ENCODE data around the gene NLN.
"Not testable (repeated sequence)": the region's sequence is repeated elsewhere in the genome, so short reads cannot be mapped to it uniquely, and the experiment has no call there.

NLN gene

GRCh38 chr5:65837139-65837538 is 115.1 kb downstream of the NLN start:
- H3K36me3 ChIP-seq (replicated peaks; ENCODE audit: insufficient read depth, low read length): no peaks in the 10 kb centered on the region
- H3K27me3 ChIP-seq (replicated peaks; ENCODE audit: insufficient read depth, low read length): no peaks in the 10 kb centered on the region
- H4K20me1 ChIP-seq (ENCODE audit: insufficient read depth, low read length): no peaks in the 10 kb centered on the region
- no peak for TF ChIP-seq EZH2 (optimal IDR thresholded peaks at IDR 0.05; ENCODE audit: low read depth, low read length)
- TF ChIP-seq CTCF (IDR thresholded peaks at IDR 0.05; ENCODE audit: low read length): no peak
- TF ChIP-seq EZH2phosphoT487 (IDR thresholded peaks at IDR 0.05; ENCODE audit: low read length): no peak
- no peak overlapping the region for H3K4me2 ChIP-seq (ENCODE audit: low read depth, low read length)
- H3K27ac ChIP-seq (ENCODE audit: low read length): no peak overlapping the region
- H3F3A ChIP-seq (ENCODE audit: insufficient read depth, low read length): no peaks in the 10 kb centered on the region
- H3K4me3 ChIP-seq (ENCODE audit: low read length): no peak overlapping the region
- H3K9me3 ChIP-seq (replicated peaks; ENCODE audit: insufficient read depth, low read length): no peaks in the 10 kb centered on the region
- DNase-seq: no peak
- H2AFZ ChIP-seq (ENCODE audit: low read length): no peak overlapping the region
- no peaks in the 10 kb centered on the region for H3K79me2 ChIP-seq (ENCODE audit: low read length)
- no peaks in the 10 kb centered on the region for H3K9me2 ChIP-seq (replicated peaks; ENCODE audit: insufficient read depth, low read length)
- no peaks in the 10 kb centered on the region for H3K4me1 ChIP-seq (ENCODE audit: low read length)
- no peak overlapping the region for H3K9ac ChIP-seq (ENCODE audit: low read length)

GRCh38 chr5:65839170-65839569 is 117.2 kb downstream of the NLN start:
- not testable (repeated sequence) for H2AFZ ChIP-seq (ENCODE audit: low read length); H3K36me3 ChIP-seq (replicated peaks; ENCODE audit: insufficient read depth, low read length); H3K4me1 ChIP-seq (ENCODE audit: low read length); H4K20me1 ChIP-seq (ENCODE audit: insufficient read depth, low read length); H3K9me2 ChIP-seq (replicated peaks; ENCODE audit: insufficient read depth, low read length); H3K27me3 ChIP-seq (replicated peaks; ENCODE audit: insufficient read depth, low read length); H3F3A ChIP-seq (ENCODE audit: insufficient read depth, low read length); H3K9ac ChIP-seq (ENCODE audit: low read length); H3K27ac ChIP-seq (ENCODE audit: low read length); H3K9me3 ChIP-seq (replicated peaks; ENCODE audit: insufficient read depth, low read length); H3K4me2 ChIP-seq (ENCODE audit: low read depth, low read length); H3K4me3 ChIP-seq (ENCODE audit: low read length); DNase-seq; H3K79me2 ChIP-seq (ENCODE audit: low read length)

GRCh38 chr5:65840071-65840470 is 118.1 kb downstream of the NLN start:
- Histone ChIP-seq H3K27ac (ENCODE audit: low read length) (no peak overlapping the region), H3K79me2 (ENCODE audit: low read length) (no peaks in the 10 kb centered on the region), H3K4me2 (ENCODE audit: low read depth, low read length) (no peak overlapping the region), H3K27me3 (replicated peaks; ENCODE audit: insufficient read depth, low read length) (no peaks in the 10 kb centered on the region), H3K9me3 (replicated peaks; ENCODE audit: insufficient read depth, low read length) (no peaks in the 10 kb centered on the region), H3K36me3 (replicated peaks; ENCODE audit: insufficient read depth, low read length) (no peaks in the 10 kb centered on the region), H3F3A (ENCODE audit: insufficient read depth, low read length) (no peaks in the 10 kb centered on the region), H3K4me3 (ENCODE audit: low read length) (no peak overlapping the region), H3K4me1 (ENCODE audit: low read length) (0 out of 2 replicates have a peak, but pooled peaks cover 2% of the 10 kb centered on the region), H2AFZ (ENCODE audit: low read length) (no peak overlapping the region), H3K9ac (ENCODE audit: low read length) (no peak overlapping the region), H4K20me1 (ENCODE audit: insufficient read depth, low read length) (no peaks in the 10 kb centered on the region), H3K9me2 (replicated peaks; ENCODE audit: insufficient read depth, low read length) (no peaks in the 10 kb centered on the region)
- DNase-seq: no peak
- TF ChIP-seq EZH2phosphoT487 (IDR thresholded peaks at IDR 0.05; ENCODE audit: low read length) (no peak), EZH2 (optimal IDR thresholded peaks at IDR 0.05; ENCODE audit: low read depth, low read length) (no peak), CTCF (IDR thresholded peaks at IDR 0.05; ENCODE audit: low read length) (no peak)

GRCh38 chr5:65844763-65845162 is 122.8 kb downstream of the NLN start:
- H2AFZ ChIP-seq (ENCODE audit: low read length); H3K27ac ChIP-seq (ENCODE audit: low read length); H3K36me3 ChIP-seq (replicated peaks; ENCODE audit: insufficient read depth, low read length); DNase-seq; H3K9me3 ChIP-seq (replicated peaks; ENCODE audit: insufficient read depth, low read length); H3K4me1 ChIP-seq (ENCODE audit: low read length); H3K9me2 ChIP-seq (replicated peaks; ENCODE audit: insufficient read depth, low read length); H4K20me1 ChIP-seq (ENCODE audit: insufficient read depth, low read length); H3K27me3 ChIP-seq (replicated peaks; ENCODE audit: insufficient read depth, low read length); H3K4me3 ChIP-seq (ENCODE audit: low read length); H3K9ac ChIP-seq (ENCODE audit: low read length); H3K4me2 ChIP-seq (ENCODE audit: low read depth, low read length); H3K79me2 ChIP-seq (ENCODE audit: low read length); H3F3A ChIP-seq (ENCODE audit: insufficient read depth, low read length): not testable (repeated sequence)
